Measurements from ENCODE around the gene ZNF646. TPM values are rescaled to one million over a fixed set of nuclear protein-coding genes. Genes with fewer than 3 reads are reported as not detected.

The ZNF646 gene
- total RNA-seq, 1 donor from 2014 or later = 7.5 TPM

DNA sequence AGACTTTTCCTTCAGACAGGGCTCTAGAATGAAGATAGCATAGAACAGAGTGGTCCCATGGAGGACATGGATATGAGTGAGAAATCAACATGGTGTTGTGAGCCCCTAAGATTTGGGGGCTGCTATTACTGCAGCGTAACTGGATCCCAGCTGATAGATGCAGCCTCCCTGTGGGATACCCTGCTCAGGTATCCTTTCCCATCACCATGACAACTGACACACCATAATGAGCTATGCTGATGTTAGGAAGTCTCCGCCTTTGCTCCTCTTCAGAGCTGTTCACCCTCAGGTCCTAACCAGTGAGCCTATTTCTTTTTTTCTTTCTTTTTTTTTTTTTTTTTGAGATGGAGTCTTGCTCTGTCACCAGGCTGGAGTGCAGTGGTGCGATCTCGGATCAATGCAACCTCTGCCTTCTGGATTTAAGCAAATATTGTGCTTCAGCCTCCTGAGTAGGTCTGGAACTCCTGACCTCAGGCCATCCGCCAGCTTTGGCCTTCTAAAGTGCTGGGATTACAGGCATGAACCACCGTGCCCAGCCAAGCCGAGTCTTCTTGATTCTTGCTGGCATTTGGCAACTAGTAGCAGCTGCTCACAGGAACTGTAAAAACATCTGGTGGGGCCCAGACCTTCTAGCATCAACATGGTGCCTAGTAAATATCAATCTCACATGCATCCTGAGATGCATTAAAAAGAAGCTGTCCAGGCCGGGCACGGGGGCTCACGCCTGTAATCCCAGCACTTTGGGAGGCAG lies 23.8 kb upstream of the ZNF646 start:
- Mint-ChIP-seq H3K9me3 (no peaks in the 10 kb centered on the region), H3K36me3 (peaks cover 2% of the 10 kb centered on the region), H3K4me1 (peaks cover 5% of the 10 kb centered on the region), H3K27me3 (ENCODE audit: insufficient read depth, low read depth) (peaks cover 3% of the 10 kb centered on the region), H3K4me3 (no peak overlapping the region), H3K27ac (no peak overlapping the region)
- H2AFZ ChIP-seq (replicated peaks) = no peak overlapping the region
- H3K9me3 ChIP-seq (ENCODE audit: low read depth) = no peaks in the 10 kb centered on the region
- no peak for DNase-seq (ENCODE audit: low spot score)
- TF ChIP-seq, protein P1, sequence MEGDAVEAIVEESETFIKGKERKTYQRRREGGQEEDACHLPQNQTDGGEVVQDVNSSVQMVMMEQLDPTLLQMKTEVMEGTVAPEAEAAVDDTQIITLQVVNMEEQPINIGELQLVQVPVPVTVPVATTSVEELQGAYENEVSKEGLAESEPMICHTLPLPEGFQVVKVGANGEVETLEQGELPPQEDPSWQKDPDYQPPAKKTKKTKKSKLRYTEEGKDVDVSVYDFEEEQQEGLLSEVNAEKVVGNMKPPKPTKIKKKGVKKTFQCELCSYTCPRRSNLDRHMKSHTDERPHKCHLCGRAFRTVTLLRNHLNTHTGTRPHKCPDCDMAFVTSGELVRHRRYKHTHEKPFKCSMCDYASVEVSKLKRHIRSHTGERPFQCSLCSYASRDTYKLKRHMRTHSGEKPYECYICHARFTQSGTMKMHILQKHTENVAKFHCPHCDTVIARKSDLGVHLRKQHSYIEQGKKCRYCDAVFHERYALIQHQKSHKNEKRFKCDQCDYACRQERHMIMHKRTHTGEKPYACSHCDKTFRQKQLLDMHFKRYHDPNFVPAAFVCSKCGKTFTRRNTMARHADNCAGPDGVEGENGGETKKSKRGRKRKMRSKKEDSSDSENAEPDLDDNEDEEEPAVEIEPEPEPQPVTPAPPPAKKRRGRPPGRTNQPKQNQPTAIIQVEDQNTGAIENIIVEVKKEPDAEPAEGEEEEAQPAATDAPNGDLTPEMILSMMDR (IDR thresholded peaks at IDR 0.05) = no peak
- no peak for TF ChIP-seq EZH2phosphoT487 (IDR thresholded peaks at IDR 0.05)
- no peak for TF ChIP-seq EZH2 (IDR thresholded peaks at IDR 0.05)
- H3K4me2 ChIP-seq = no peak overlapping the region
- H3K4me1 ChIP-seq = no peaks in the 10 kb centered on the region
- H4K20me1 ChIP-seq (ENCODE audit: low read depth) = no peaks in the 10 kb centered on the region
- no peak overlapping the region for H3K4me3 ChIP-seq
- H3K9ac ChIP-seq = no peak overlapping the region
- H3F3A ChIP-seq (ENCODE audit: low read depth) = peaks cover 3% of the 10 kb centered on the region
- H3K79me2 ChIP-seq (ENCODE audit: low read depth) = no peaks in the 10 kb centered on the region
- no peaks in the 10 kb centered on the region for H3K27me3 ChIP-seq
- H3K36me3 ChIP-seq = no peaks in the 10 kb centered on the region
- no peak overlapping the region for H3K27ac ChIP-seq

DNA sequence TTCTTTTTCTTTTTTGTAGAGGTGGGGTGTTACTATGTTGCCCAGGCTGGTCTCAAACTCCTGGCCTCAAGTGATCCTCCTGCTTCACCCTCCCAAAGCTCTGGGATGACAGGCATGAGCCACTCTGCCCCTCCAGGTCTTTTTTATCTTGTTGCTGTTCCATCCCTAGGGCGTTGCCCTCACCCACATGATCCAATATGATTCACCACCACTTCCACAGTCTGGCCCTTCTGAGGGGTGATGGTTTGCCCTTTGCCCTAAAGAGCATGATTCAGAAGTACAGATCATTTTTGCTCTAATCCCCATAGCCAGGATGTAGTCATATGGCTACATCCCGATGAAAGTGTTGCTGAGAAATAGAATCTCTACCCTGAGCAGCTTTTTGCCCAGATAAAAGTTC lies 22.1 kb upstream of the ZNF646 start:
- Histone ChIP-seq H3K4me2 (no peak overlapping the region), H3K79me2 (ENCODE audit: low read depth) (no peaks in the 10 kb centered on the region), H3K27ac (no peak overlapping the region), H3K9ac (no peak overlapping the region), H3K4me1 (no peaks in the 10 kb centered on the region), H3K4me3 (no peak overlapping the region), H4K20me1 (ENCODE audit: low read depth) (no peaks in the 10 kb centered on the region), H3K36me3 (no peaks in the 10 kb centered on the region), H3F3A (ENCODE audit: low read depth) (peaks cover 11% of the 10 kb centered on the region), H3K27me3 (no peaks in the 10 kb centered on the region), H2AFZ (replicated peaks) (no peak overlapping the region), H3K9me3 (ENCODE audit: low read depth) (no peaks in the 10 kb centered on the region)
- no peak overlapping the region for H3K4me3 Mint-ChIP-seq
- H3K27me3 Mint-ChIP-seq (ENCODE audit: insufficient read depth, low read depth) = peaks cover 4% of the 10 kb centered on the region
- H3K4me1 Mint-ChIP-seq = peaks cover 7% of the 10 kb centered on the region
- no peak overlapping the region for H3K27ac Mint-ChIP-seq
- no peak for DNase-seq (ENCODE audit: low spot score)
- H3K9me3 Mint-ChIP-seq = no peaks in the 10 kb centered on the region
- H3K36me3 Mint-ChIP-seq = peaks cover 2% of the 10 kb centered on the region
- no peak for TF ChIP-seq EZH2 (IDR thresholded peaks at IDR 0.05)

DNA sequence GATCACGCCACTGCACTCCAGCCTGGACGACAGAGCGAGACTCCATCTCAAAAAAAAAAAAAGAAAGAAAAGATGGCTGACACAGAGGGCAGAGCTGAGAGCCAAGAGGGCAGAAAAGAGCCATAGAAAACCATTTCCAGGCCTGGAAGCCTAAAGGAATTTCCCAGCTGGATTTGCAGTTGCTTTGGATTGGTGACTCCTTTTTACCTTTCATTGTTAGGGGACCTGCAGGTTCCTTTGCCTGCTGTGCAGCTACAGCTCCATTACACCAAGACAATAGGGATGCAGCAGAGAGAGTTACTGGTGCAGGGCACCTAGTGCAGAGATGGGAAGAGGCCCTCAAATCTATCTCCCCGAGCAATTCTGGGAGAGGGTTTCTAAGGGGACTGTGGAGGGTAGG lies 18.6 kb upstream of the ZNF646 start:
- H3K27me3 Mint-ChIP-seq (ENCODE audit: insufficient read depth, low read depth) = peaks cover 4% of the 10 kb centered on the region

More for the DNA sequence above, 18.6 kb upstream of the ZNF646 start:
- Mint-ChIP-seq H3K4me3 (no peak overlapping the region), H3K27ac (peak overlapping the region; percentile 57), H3K4me1 (peaks cover 2% of the 10 kb centered on the region), H3K36me3 (peaks cover 8% of the 10 kb centered on the region), H3K9me3 (no peaks in the 10 kb centered on the region)
- H4K20me1 ChIP-seq (ENCODE audit: low read depth) = no peaks in the 10 kb centered on the region
- H3K79me2 ChIP-seq (ENCODE audit: low read depth) = no peaks in the 10 kb centered on the region
- no peaks in the 10 kb centered on the region for H3K27me3 ChIP-seq
- H3F3A ChIP-seq (ENCODE audit: low read depth) = peaks cover 11% of the 10 kb centered on the region
- peak overlapping the region; percentile 87 for H3K27ac ChIP-seq
- no peak overlapping the region for H3K9ac ChIP-seq
- H3K4me2 ChIP-seq = peak overlapping the region; percentile 4
- H2AFZ ChIP-seq (replicated peaks) = no peak overlapping the region
- H3K36me3 ChIP-seq = no peaks in the 10 kb centered on the region
- no peaks in the 10 kb centered on the region for H3K9me3 ChIP-seq (ENCODE audit: low read depth)
- TF ChIP-seq, protein P1 (IDR thresholded peaks at IDR 0.05) = no peak
- TF ChIP-seq EZH2 (IDR thresholded peaks at IDR 0.05) = no peak
- no peak for TF ChIP-seq EZH2phosphoT487 (IDR thresholded peaks at IDR 0.05)
- H3K4me1 ChIP-seq = no peaks in the 10 kb centered on the region
- peak; percentile 55 for DNase-seq (ENCODE audit: low spot score)
- H3K4me3 ChIP-seq = no peak overlapping the region

Measured in neural progenitor cell (in vitro differentiated cells).